Memory B cell (primary cell): ENCODE data around the gene USP46.
A peak's percentile ranks its signal among the peaks of the same experiment; 100 is the strongest.

ENCODE experiments used
- ATAC-seq: fragments of 150-1000 bp; cut with Tn5 transposase; 2 replicates; pipeline ENCODE4 v1.10.0; 2021; ENCODE audit warnings: low read depth, mild to moderate bottlenecking, moderate library complexity
- DNase-seq, 2 donors: peaks; one replicate each; pipeline ENCODE4 v3.0.0; 2022; ENCODE audit warnings: low spot score in 2 of 2
- H3K27ac Mint-ChIP-seq: one replicate; pipeline ENCODE4 v1.8.0; 2022; ENCODE audit warnings: mild to moderate bottlenecking, moderate library complexity, mixed read lengths
- H3K27me3 Mint-ChIP-seq: one replicate; pipeline ENCODE4 v1.8.0; 2022; ENCODE audit warnings: mixed read lengths
- H3K36me3 Mint-ChIP-seq: one replicate; pipeline ENCODE4 v1.8.0; 2022; ENCODE audit warnings: mild to moderate bottlenecking, mixed read lengths
- H3K4me1 Mint-ChIP-seq: one replicate; pipeline ENCODE4 v1.8.0; 2022; ENCODE audit warnings: mixed read lengths
- H3K4me3 Mint-ChIP-seq: one replicate; pipeline ENCODE4 v1.8.0; 2022; ENCODE audit warnings: mild to moderate bottlenecking, moderate library complexity, mixed read lengths
- H3K9me3 Mint-ChIP-seq: one replicate; pipeline ENCODE4 v1.8.0; 2022; ENCODE audit warnings: mixed read lengths

The USP46 gene

GRCh38 chr4:52560844-52561280, 98.2 kb downstream of the USP46 start:
- Mint-ChIP-seq H3K4me3 (no peak overlapping the region), H3K4me1 (peaks cover 4% of the 10 kb centered on the region), H3K27me3 (peaks cover 17% of the 10 kb centered on the region), H3K9me3 (peaks cover 2% of the 10 kb centered on the region), H3K36me3 (no peaks in the 10 kb centered on the region), H3K27ac (no peak overlapping the region)
- DNase-seq: no peak
- no peak for ATAC-seq

GRCh38 chr4:52555356-52555716, 103.8 kb downstream of the USP46 start:
- no peak overlapping the region for H3K27ac Mint-ChIP-seq
- ATAC-seq (no peak), DNase-seq (no peak)
- no peak overlapping the region for H3K4me3 Mint-ChIP-seq
- H3K4me1 Mint-ChIP-seq: no peaks in the 10 kb centered on the region
- no peaks in the 10 kb centered on the region for H3K36me3 Mint-ChIP-seq
- H3K27me3 Mint-ChIP-seq: peaks cover 19% of the 10 kb centered on the region
- H3K9me3 Mint-ChIP-seq: no peaks in the 10 kb centered on the region

- H3K9me3 Mint-ChIP-seq: no peaks in the 10 kb centered on the region
- DNase-seq: no peak
- H3K36me3 Mint-ChIP-seq: no peaks in the 10 kb centered on the region
- no peak overlapping the region for H3K27ac Mint-ChIP-seq
- no peaks in the 10 kb centered on the region for H3K4me1 Mint-ChIP-seq
- ATAC-seq: no peak
- peaks cover 19% of the 10 kb centered on the region for H3K27me3 Mint-ChIP-seq
- H3K4me3 Mint-ChIP-seq: no peak overlapping the region
These were observed 104.3 kb downstream of the USP46 start for GRCh38 chr4:52554612-52555355.

- Mint-ChIP-seq H3K9me3 (no peaks in the 10 kb centered on the region), H3K4me1 (no peaks in the 10 kb centered on the region), H3K4me3 (no peak overlapping the region), H3K36me3 (no peaks in the 10 kb centered on the region), H3K27me3 (peaks cover 25% of the 10 kb centered on the region), H3K27ac (no peak overlapping the region)
- ATAC-seq (no peak), DNase-seq (no peak)
These were observed 106.3 kb downstream of the USP46 start for GRCh38 chr4:52552778-52553177.

- ATAC-seq (no peak), DNase-seq (no peak)
- Mint-ChIP-seq H3K36me3 (no peaks in the 10 kb centered on the region), H3K4me3 (no peak overlapping the region), H3K4me1 (no peaks in the 10 kb centered on the region), H3K27me3 (peaks cover 20% of the 10 kb centered on the region), H3K27ac (no peak overlapping the region), H3K9me3 (no peaks in the 10 kb centered on the region)
These were observed 107.6 kb downstream of the USP46 start for GRCh38 chr4:52551487-52551886.

GRCh38 chr4:52550186-52550585, 108.9 kb downstream of the USP46 start:
- ATAC-seq (no peak), DNase-seq (no peak)
- Mint-ChIP-seq H3K27me3 (peaks cover 14% of the 10 kb centered on the region), H3K4me1 (no peaks in the 10 kb centered on the region), H3K4me3 (no peak overlapping the region), H3K36me3 (no peaks in the 10 kb centered on the region), H3K27ac (no peak overlapping the region), H3K9me3 (no peaks in the 10 kb centered on the region)

GRCh38 chr4:52548818-52549570, 110.1 kb downstream of the USP46 start:
- H3K9me3 Mint-ChIP-seq: no peaks in the 10 kb centered on the region
- ATAC-seq (no peak), DNase-seq (no peak)
- peaks cover 10% of the 10 kb centered on the region for H3K27me3 Mint-ChIP-seq
- H3K4me1 Mint-ChIP-seq: no peaks in the 10 kb centered on the region
- peak overlapping the region; percentile 55 for H3K27ac Mint-ChIP-seq
- H3K36me3 Mint-ChIP-seq: no peaks in the 10 kb centered on the region
- H3K4me3 Mint-ChIP-seq: no peak overlapping the region

GRCh38 chr4:52546449-52546848, 112.7 kb downstream of the USP46 start:
- H3K27ac Mint-ChIP-seq: no peak overlapping the region
- no peaks in the 10 kb centered on the region for H3K9me3 Mint-ChIP-seq
- H3K27me3 Mint-ChIP-seq: peaks cover 8% of the 10 kb centered on the region
- H3K4me1 Mint-ChIP-seq: no peaks in the 10 kb centered on the region
- no peak for ATAC-seq
- no peak overlapping the region for H3K4me3 Mint-ChIP-seq
- DNase-seq: no peak
- H3K36me3 Mint-ChIP-seq: no peaks in the 10 kb centered on the region

- Mint-ChIP-seq H3K36me3 (no peaks in the 10 kb centered on the region), H3K9me3 (no peaks in the 10 kb centered on the region), H3K4me3 (no peak overlapping the region), H3K27me3 (peaks cover 6% of the 10 kb centered on the region), H3K4me1 (no peaks in the 10 kb centered on the region), H3K27ac (no peak overlapping the region)
- DNase-seq (peak; percentile 51 to 62), ATAC-seq (peak; percentile 45)
These were observed 113.7 kb downstream of the USP46 start for GRCh38 chr4:52545099-52546069.
